PC-3 (cell line): ENCODE measurements around the gene CFTR. TPM values are rescaled to one million over a fixed set of nuclear protein-coding genes. Genes with fewer than 3 reads are reported as not detected.

ENCODE experiments used
- ATAC-seq: fragments of 200-7000 bp; cut with Tn5 transposase; 2 replicates; pipeline ENCODE4 v1.9.1; 2020; ENCODE audit warnings: mild to moderate bottlenecking, moderate library complexity
- BruUV-seq: library from RNA; stranded (reverse); fragments of 400-500 nt; replicated peaks from 2 replicates; lab custom pipeline; 2021; lab: Mats Ljungman, UMichigan
- CTCF ChIA-PET: fragments of 300-600 bp; sonication (Branson Sonifier 250); formaldehyde crosslinking; loops from one replicate; lab custom pipeline; 2022; ENCODE audit warnings: antibody characterized with exemption; lab: Charles Lee
- POLR2A ChIA-PET: fragments of 300-600 bp; sonication (Branson Sonifier 250); formaldehyde crosslinking; loops from one replicate; lab custom pipeline; 2022; ENCODE audit warnings: antibody characterized with exemption; ENCODE audit not compliant: unreplicated experiment; lab: Charles Lee
- DNase-seq: peaks from one replicate; pipeline ENCODE4 v3.0.0-alpha.2; 2015
- H2AFZ ChIP-seq: fragments of 300-600 bp; sonication (generic); 2 replicates; pipeline ENCODE4 v1.6.0; 2016; ENCODE audit warnings: antibody characterized with exemption, low read length
- H3F3A ChIP-seq: fragments of 300-600 bp; sonication (generic); one replicate; pipeline ENCODE4 v1.6.0; 2017; ENCODE audit warnings: antibody characterized with exemption, low read length, control low read depth, mild to moderate bottlenecking; ENCODE audit not compliant: unreplicated experiment
- H3K27ac ChIP-seq: fragments of 300-600 bp; sonication (generic); 2 replicates; pipeline ENCODE4 v1.5.1; 2016; ENCODE audit warnings: mild to moderate bottlenecking, low read length
- H3K27me3 ChIP-seq: fragments of 300-600 bp; sonication (generic); 2 replicates; pipeline ENCODE4 v1.6.1; 2016; ENCODE audit warnings: low read length, mixed read lengths
- H3K36me3 ChIP-seq: fragments of 300-600 bp; sonication (generic); 2 replicates; pipeline ENCODE4 v1.6.1; 2016; ENCODE audit warnings: low read depth, mixed run types, low read length, mixed read lengths
- H3K4me1 ChIP-seq: fragments of 300-600 bp; sonication (generic); 2 replicates; pipeline ENCODE4 v1.5.1; 2016; ENCODE audit warnings: low read length; ENCODE audit not compliant: insufficient read depth
- H3K4me2 ChIP-seq: fragments of 300-600 bp; sonication (generic); 2 replicates; pipeline ENCODE4 v1.6.0; 2016; ENCODE audit warnings: low read length
- H3K4me3 ChIP-seq: fragments of 300-600 bp; sonication (generic); 2 replicates; pipeline ENCODE4 v1.5.1; 2016; ENCODE audit warnings: mild to moderate bottlenecking, low read length, mixed read lengths
- H3K79me2 ChIP-seq: fragments of 300-600 bp; sonication (generic); 2 replicates; pipeline ENCODE4 v1.6.1; 2017; ENCODE audit warnings: low read length, mixed read lengths
- H3K9ac ChIP-seq: fragments of 300-600 bp; sonication (generic); 2 replicates; pipeline ENCODE4 v1.6.0; 2016; ENCODE audit warnings: mild to moderate bottlenecking, low read length
- H3K9me2 ChIP-seq: fragments of 300-600 bp; sonication (generic); replicated peaks from 2 replicates; pipeline ENCODE4 v1.6.1; 2016; ENCODE audit warnings: mixed run types, low read length, mixed read lengths
- H3K9me3 ChIP-seq: fragments of 300-600 bp; sonication (generic); 2 replicates; pipeline ENCODE4 v1.6.1; 2016; ENCODE audit warnings: low read length, mixed read lengths
- H4K20me1 ChIP-seq: fragments of 300-600 bp; sonication (generic); 2 replicates; pipeline ENCODE4 v1.6.1; 2016; ENCODE audit warnings: low read length, mixed read lengths
- CTCF ChIP-seq: fragments of 300-600 bp; sonication (generic); conservative IDR thresholded peaks from 2 replicates; pipeline ENCODE4 v1.5.1; 2017; ENCODE audit warnings: antibody characterized with exemption, low read depth, mild to moderate bottlenecking, low read length
- EZH2 ChIP-seq: fragments of 300-600 bp; sonication (generic); IDR thresholded peaks from one replicate; pipeline ENCODE4 v1.6.1; 2017; ENCODE audit warnings: antibody characterized with exemption, mild to moderate bottlenecking, low read length; ENCODE audit not compliant: unreplicated experiment
- EZH2phosphoT487 ChIP-seq: fragments of 300-600 bp; sonication (generic); IDR thresholded peaks from 2 replicates; pipeline ENCODE4 v1.6.1; 2018; ENCODE audit warnings: mild to moderate bottlenecking, antibody characterized with exemption, low read length, borderline replicate concordance
- intact Hi-C: fragments of 100-400 bp; cut with micrococcal nuclease; formaldehyde crosslinking; loops from 2 replicates; pipeline ENCODE4 v1.9.0; 2023
- total RNA-seq: library from RNA; depleted of rRNA; stranded (reverse); fragments of >200 nt; gene quantifications from 2 replicates; pipeline ENCODE4 v1.2.3, GENCODE V29; 2014

CFTR gene
- total RNA-seq, 1 experiment from 2014 or later, result not detected

DNA sequence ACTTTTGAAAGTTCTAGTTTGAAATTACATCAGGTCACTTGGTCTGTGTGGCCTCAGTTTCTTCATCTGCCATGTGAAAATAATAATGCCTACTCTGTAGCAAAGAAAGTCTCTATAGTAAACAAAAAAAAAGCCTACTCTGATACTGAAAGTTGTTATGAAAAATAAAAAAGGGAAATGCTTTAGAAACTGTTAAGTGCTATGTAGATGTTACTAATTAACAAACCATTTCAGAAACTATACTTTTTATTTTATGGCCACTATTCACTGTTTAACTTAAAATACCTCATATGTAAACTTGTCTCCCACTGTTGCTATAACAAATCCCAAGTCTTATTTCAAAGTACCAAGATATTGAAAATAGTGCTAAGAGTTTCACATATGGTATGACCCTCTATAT, 50.6 kb downstream of the CFTR start:
- Histone ChIP-seq H3K27me3 (peaks cover 6% of the 10 kb centered on the region; the same call in 1 of the 2 replicates), H3K4me3 (no peak overlapping the region), H2AFZ (no peak overlapping the region), H3F3A (no peaks in the 10 kb centered on the region), H3K27ac (no peak overlapping the region), H3K79me2 (no peaks in the 10 kb centered on the region), H4K20me1 (no peaks in the 10 kb centered on the region), H3K9me2 (no peaks in the 10 kb centered on the region), H3K4me1 (no peaks in the 10 kb centered on the region), H3K36me3 (no peaks in the 10 kb centered on the region), H3K4me2 (no peak overlapping the region), H3K9ac (no peak overlapping the region), H3K9me3 (no peaks in the 10 kb centered on the region)
- POLR2A ChIA-PET, result no interaction called here
- no TSS peak for BruUV-seq
- ATAC-seq (no peak), DNase-seq (no peak)
- intact Hi-C loops, result no loop called here
- no peak for TF ChIP-seq CTCF
- no peak for TF ChIP-seq EZH2
- no peak for TF ChIP-seq EZH2phosphoT487
- CTCF ChIA-PET, result no interaction called here

GRCh38 chr7:117531595-117532244, 51.9 kb downstream of the CFTR start:
- H3K79me2 ChIP-seq, result no peaks in the 10 kb centered on the region
- ATAC-seq (no peak), DNase-seq (no peak)
- no peak overlapping the region for H3K9ac ChIP-seq
- no peak overlapping the region for H3K27ac ChIP-seq
- no peaks in the 10 kb centered on the region for H3F3A ChIP-seq
- H3K36me3 ChIP-seq, result no peaks in the 10 kb centered on the region
- H4K20me1 ChIP-seq, result no peaks in the 10 kb centered on the region
- no peak for TF ChIP-seq EZH2
- TF ChIP-seq CTCF, result no peak
- no peak for TF ChIP-seq EZH2phosphoT487
- intact Hi-C loops, result no loop called here
- no peak overlapping the region for H3K4me3 ChIP-seq
- no peak overlapping the region for H2AFZ ChIP-seq
- BruUV-seq, result no TSS peak
- CTCF ChIA-PET, result no interaction called here
- POLR2A ChIA-PET, result no interaction called here
- no peaks in the 10 kb centered on the region for H3K9me3 ChIP-seq
- H3K9me2 ChIP-seq, result no peaks in the 10 kb centered on the region
- H3K4me1 ChIP-seq, result no peaks in the 10 kb centered on the region
- H3K27me3 ChIP-seq, result peaks cover 6% of the 10 kb centered on the region; the same call in 1 of the 2 replicates
- H3K4me2 ChIP-seq, result no peak overlapping the region

DNA sequence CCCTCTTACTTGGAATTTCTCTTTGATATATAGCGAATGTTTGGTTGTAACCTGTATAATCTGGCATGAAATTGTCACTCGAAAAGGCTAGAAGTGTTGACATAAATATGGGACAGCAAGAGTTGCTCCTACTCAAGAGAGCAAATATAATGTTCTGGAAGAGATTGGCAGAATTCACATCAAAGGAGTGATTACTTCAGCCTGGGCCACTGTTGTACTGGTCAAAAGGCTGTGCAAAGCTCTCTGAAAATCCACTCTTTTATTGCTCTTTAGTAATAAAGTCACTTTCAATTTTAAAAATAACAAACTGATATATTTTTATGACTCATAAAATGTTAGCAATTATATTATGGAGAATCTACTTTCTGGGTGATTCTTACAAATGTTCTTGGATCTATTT, 58.2 kb downstream of the CFTR start:
- Histone ChIP-seq H3K27me3 (peaks cover 6% of the 10 kb centered on the region; the same call in 1 of the 2 replicates), H4K20me1 (no peaks in the 10 kb centered on the region), H3K9me3 (no peaks in the 10 kb centered on the region), H3K9me2 (no peaks in the 10 kb centered on the region), H3K9ac (no peak overlapping the region), H3K4me1 (no peaks in the 10 kb centered on the region), H3F3A (no peaks in the 10 kb centered on the region), H3K4me2 (no peak overlapping the region), H3K4me3 (no peak overlapping the region), H2AFZ (no peak overlapping the region), H3K79me2 (no peaks in the 10 kb centered on the region), H3K27ac (no peak overlapping the region), H3K36me3 (no peaks in the 10 kb centered on the region)
- no peak for DNase-seq
- ATAC-seq, result no peak
- intact Hi-C loops, result no loop called here
- ChIA-PET CTCF (no interaction called here), POLR2A (no interaction called here)
- BruUV-seq, result no TSS peak
- TF ChIP-seq EZH2phosphoT487, result no peak
- no peak for TF ChIP-seq CTCF
- TF ChIP-seq EZH2, result no peak
